ENCODE measurements around the gene GAGE10. TPM values are rescaled to one million over a fixed set of nuclear protein-coding genes. Genes with fewer than 3 reads are reported as not detected.
"Not testable (repeated sequence)": the region's sequence is repeated elsewhere in the genome, so short reads cannot be mapped to it uniquely, and the experiment has no call there.

GAGE10 gene
- total RNA-seq, 1 donor from 2014 or later: not detected

DNA sequence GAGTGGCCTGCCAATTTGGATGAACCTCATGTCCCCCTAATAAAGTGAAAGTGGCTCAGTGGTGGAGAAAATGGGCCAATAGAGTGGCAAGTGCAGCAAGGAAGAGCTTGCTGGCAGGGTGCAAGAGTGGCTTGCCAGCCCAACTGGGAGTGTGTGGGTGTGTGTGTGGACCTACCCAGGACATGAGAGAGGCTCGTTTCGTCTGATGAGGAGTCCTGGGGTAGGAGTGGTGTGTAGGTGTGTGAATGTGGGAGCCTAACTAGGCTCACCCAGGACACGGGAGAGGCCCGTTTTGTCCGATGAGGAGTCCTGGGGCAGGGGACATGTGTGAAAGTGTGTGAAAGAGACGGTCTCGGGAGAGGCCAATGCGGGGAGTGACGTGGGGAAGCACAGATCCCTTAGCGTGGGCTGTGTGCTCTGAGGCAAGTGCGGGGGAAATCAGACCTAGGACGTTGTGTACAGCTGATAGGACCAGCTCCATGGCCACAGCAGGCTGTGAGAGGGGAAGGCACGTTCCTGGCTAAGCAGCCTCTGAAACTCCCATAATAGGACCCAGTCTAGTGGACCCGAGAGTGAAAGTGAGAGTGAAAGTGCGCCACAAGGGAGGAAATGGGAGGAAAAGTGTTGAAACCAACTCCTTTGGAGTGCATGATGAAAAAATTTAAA lies 5.3 kb downstream of the GAGE10 start:
- Mint-ChIP-seq H3K27ac (peak overlapping the region; percentile 91), H3K4me3 (peak overlapping the region; percentile 80), H3K9me3 (no peaks in the 10 kb centered on the region), H3K27me3 (no peaks in the 10 kb centered on the region), H3K36me3 (ENCODE audit: low read depth) (no peaks in the 10 kb centered on the region), H3K4me1 (peaks cover 18% of the 10 kb centered on the region)
- no peak for DNase-seq
- ChIA-PET POLR2A (interaction anchor here (0.6 to 1.2 kb wide), 3 partner anchors 107 to 306 kb away, joined by 3 to 6 read pairs (median 5); partner anchors contain the start of gene GRIPAP1), CTCF (no interaction called here)
- TF ChIP-seq, protein P1, sequence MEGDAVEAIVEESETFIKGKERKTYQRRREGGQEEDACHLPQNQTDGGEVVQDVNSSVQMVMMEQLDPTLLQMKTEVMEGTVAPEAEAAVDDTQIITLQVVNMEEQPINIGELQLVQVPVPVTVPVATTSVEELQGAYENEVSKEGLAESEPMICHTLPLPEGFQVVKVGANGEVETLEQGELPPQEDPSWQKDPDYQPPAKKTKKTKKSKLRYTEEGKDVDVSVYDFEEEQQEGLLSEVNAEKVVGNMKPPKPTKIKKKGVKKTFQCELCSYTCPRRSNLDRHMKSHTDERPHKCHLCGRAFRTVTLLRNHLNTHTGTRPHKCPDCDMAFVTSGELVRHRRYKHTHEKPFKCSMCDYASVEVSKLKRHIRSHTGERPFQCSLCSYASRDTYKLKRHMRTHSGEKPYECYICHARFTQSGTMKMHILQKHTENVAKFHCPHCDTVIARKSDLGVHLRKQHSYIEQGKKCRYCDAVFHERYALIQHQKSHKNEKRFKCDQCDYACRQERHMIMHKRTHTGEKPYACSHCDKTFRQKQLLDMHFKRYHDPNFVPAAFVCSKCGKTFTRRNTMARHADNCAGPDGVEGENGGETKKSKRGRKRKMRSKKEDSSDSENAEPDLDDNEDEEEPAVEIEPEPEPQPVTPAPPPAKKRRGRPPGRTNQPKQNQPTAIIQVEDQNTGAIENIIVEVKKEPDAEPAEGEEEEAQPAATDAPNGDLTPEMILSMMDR (IDR thresholded peaks at IDR 0.05): no peak
- ATAC-seq (ENCODE audit: low read depth): peak; percentile 42
- intact Hi-C loops (cut with micrococcal nuclease): loop anchor here (1.0 kb wide), 1 partner anchor 39 kb away; the partner anchor contains the start of gene PPP1R3F

- Mint-ChIP-seq H3K4me1 (peaks cover 18% of the 10 kb centered on the region), H3K4me3 (peak overlapping the region; percentile 80), H3K36me3 (ENCODE audit: low read depth) (no peaks in the 10 kb centered on the region), H3K27me3 (no peaks in the 10 kb centered on the region), H3K9me3 (no peaks in the 10 kb centered on the region), H3K27ac (peak overlapping the region; percentile 91)
- intact Hi-C loops (cut with micrococcal nuclease): loop anchor here (1.0 kb wide), 1 partner anchor 40 kb away; the partner anchor contains the start of gene PPP1R3F
- ATAC-seq (ENCODE audit: low read depth) (peak; percentile 40), DNase-seq (no peak)
- TF ChIP-seq, protein P1 (IDR thresholded peaks at IDR 0.05): no peak
- POLR2A ChIA-PET: interaction anchor here (0.6 to 1.2 kb wide), 4 partner anchors 40 to 307 kb away, joined by 3 to 7 read pairs (median 6); partner anchors contain the start of genes GRIPAP1 and PPP1R3F
- CTCF ChIA-PET: no interaction called here
Measured at GRCh38 chrX:49309401-49309981, 6.0 kb downstream of the GAGE10 start.

- H3K36me3 Mint-ChIP-seq (ENCODE audit: low read depth): no peaks in the 10 kb centered on the region
- H3K27me3 Mint-ChIP-seq: no peaks in the 10 kb centered on the region
- ATAC-seq (ENCODE audit: low read depth) (no peak), DNase-seq (no peak)
- H3K27ac Mint-ChIP-seq: no peak overlapping the region
- TF ChIP-seq, protein P1 (IDR thresholded peaks at IDR 0.05): no peak
- no peak overlapping the region for H3K4me3 Mint-ChIP-seq
- no peaks in the 10 kb centered on the region for H3K9me3 Mint-ChIP-seq
- H3K4me1 Mint-ChIP-seq: peaks cover 18% of the 10 kb centered on the region
- CTCF ChIA-PET: no interaction called here
- intact Hi-C loops (cut with micrococcal nuclease): no loop called here
- POLR2A ChIA-PET: no interaction called here
Measured at GRCh38 chrX:49310371-49310770, 6.9 kb downstream of the GAGE10 start.

GRCh38 chrX:49312176-49312575 lies 8.7 kb downstream of the GAGE10 start:
- no peaks in the 10 kb centered on the region for H3K36me3 Mint-ChIP-seq (ENCODE audit: low read depth)

DNA sequence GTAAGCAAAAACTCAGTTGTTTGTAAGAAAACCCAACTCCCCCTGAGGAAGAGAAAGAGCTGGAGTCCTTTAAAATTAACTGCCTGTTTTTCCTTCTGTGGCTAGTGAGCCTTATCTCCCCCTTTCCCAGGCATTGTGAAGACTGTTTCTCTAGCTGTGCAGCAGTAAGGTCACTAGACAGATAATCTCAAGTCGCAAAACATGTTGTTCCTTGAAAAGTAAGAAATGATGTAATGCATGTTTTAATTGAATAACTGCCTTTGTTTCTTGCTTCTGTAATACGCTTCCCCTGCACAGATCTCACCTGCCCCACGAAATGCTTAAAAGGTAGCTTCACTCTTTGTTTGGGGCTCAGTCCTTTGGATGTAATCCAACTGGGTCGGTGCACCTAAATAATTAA lies 12.6 kb downstream of the GAGE10 start:
- ATAC-seq (ENCODE audit: low read depth): no peak
- TF ChIP-seq, protein P1 (IDR thresholded peaks at IDR 0.05): no peak
- no peaks in the 10 kb centered on the region for H3K36me3 Mint-ChIP-seq (ENCODE audit: low read depth)
- H3K27ac Mint-ChIP-seq: no peak overlapping the region
- intact Hi-C loops (cut with micrococcal nuclease): no loop called here
- DNase-seq: no peak
- no peaks in the 10 kb centered on the region for H3K27me3 Mint-ChIP-seq
- no peaks in the 10 kb centered on the region for H3K4me1 Mint-ChIP-seq
- POLR2A ChIA-PET: no interaction called here
- H3K4me3 Mint-ChIP-seq: no peak overlapping the region
- H3K9me3 Mint-ChIP-seq: no peaks in the 10 kb centered on the region
- CTCF ChIA-PET: no interaction called here

More at GRCh38 chrX:49312176-49312575, 8.7 kb downstream of the GAGE10 start:
- no peak for ATAC-seq (ENCODE audit: low read depth)
- H3K4me3 Mint-ChIP-seq: no peak overlapping the region
- no peaks in the 10 kb centered on the region for H3K27me3 Mint-ChIP-seq
- no peaks in the 10 kb centered on the region for H3K9me3 Mint-ChIP-seq
- CTCF ChIA-PET: no interaction called here
- H3K4me1 Mint-ChIP-seq: peaks cover 18% of the 10 kb centered on the region
- TF ChIP-seq, protein P1 (IDR thresholded peaks at IDR 0.05): no peak
- no peak overlapping the region for H3K27ac Mint-ChIP-seq
- no peak for DNase-seq
- intact Hi-C loops (cut with micrococcal nuclease): no loop called here
- POLR2A ChIA-PET: no interaction called here

DNA sequence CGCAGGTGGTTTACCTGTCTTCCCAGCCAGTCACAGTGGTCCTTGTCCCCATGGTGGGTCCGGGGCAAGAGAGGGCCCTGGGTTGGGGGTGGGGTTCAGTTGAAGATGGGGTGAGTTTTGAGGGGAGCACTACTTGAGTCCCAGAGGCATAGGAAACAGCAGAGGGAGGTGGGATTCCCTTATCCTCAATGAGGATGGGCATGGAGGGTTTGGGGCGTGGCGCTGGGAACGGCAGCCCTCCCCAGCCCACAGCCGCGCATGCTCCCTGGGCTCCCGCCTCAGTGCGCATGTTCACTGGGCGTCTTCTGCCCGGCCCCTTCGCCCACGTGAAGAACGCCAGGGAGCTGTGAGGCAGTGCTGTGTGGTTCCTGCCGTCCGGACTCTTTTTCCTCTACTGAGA lies 18.3 kb downstream of the GAGE10 start, which contains the start of gene GAGE12J:
TSS of gene GAGE12J (plus strand) at position 301 of the 400 bp plus-strand sequence. CDS start 1,157 bp downstream, outside the sequence.
- CTCF ChIA-PET; H3K36me3 Mint-ChIP-seq (ENCODE audit: low read depth); H3K4me3 Mint-ChIP-seq; POLR2A ChIA-PET; H3K27ac Mint-ChIP-seq; ATAC-seq (ENCODE audit: low read depth); H3K27me3 Mint-ChIP-seq; H3K4me1 Mint-ChIP-seq; intact Hi-C loops (cut with micrococcal nuclease); H3K9me3 Mint-ChIP-seq; DNase-seq: not testable (repeated sequence)

GRCh38 chrX:49322266-49322665 lies 18.8 kb downstream of the GAGE10 start:
- intact Hi-C loops (cut with micrococcal nuclease); POLR2A ChIA-PET; H3K36me3 Mint-ChIP-seq (ENCODE audit: low read depth); ATAC-seq (ENCODE audit: low read depth); DNase-seq; H3K4me3 Mint-ChIP-seq; H3K27ac Mint-ChIP-seq; CTCF ChIA-PET; H3K27me3 Mint-ChIP-seq; H3K9me3 Mint-ChIP-seq; H3K4me1 Mint-ChIP-seq: not testable (repeated sequence)

All from activated B cell treated with CpG ODN at 0.5 μM for 24 hours (primary cell).